SK-N-SH treated with all-trans-retinoic acid at 6 μM for 48 hours (cell line): ENCODE measurements around the gene CYSRT1.

Experiments used
- ATAC-seq: fragments of 200-7000 bp; cut with Tn5 transposase; 3 replicates; pipeline ENCODE4 v1.9.1; 2020; ENCODE audit warnings: mild to moderate bottlenecking, moderate library complexity
- BACH2 ChIP-seq: fragments of 250-450 bp; sonication (Bioruptor Pico); IDR thresholded peaks from 2 replicates; pipeline ENCODE4 v1.9.0; 2021; ENCODE audit warnings: mild to moderate bottlenecking, borderline replicate concordance
- CREB5 ChIP-seq: fragments of 250-450 bp; sonication (Bioruptor Pico); IDR thresholded peaks from 2 replicates; pipeline ENCODE4 v1.5.1; 2020; ENCODE audit warnings: low read depth, mild to moderate bottlenecking, moderate library complexity
- CSDC2 ChIP-seq: fragments of 250-450 bp; sonication (Bioruptor Pico); IDR thresholded peaks from 2 replicates; pipeline ENCODE4 v1.5.0; 2020; ENCODE audit warnings: mild to moderate bottlenecking, moderate library complexity
- CSRNP3 ChIP-seq: fragments of 250-450 bp; sonication (Bioruptor Pico); IDR thresholded peaks from 2 replicates; pipeline ENCODE4 v1.5.1; 2021; ENCODE audit warnings: mild to moderate bottlenecking, moderate library complexity
- ESRRG ChIP-seq: fragments of 250-450 bp; sonication (Bioruptor Pico); IDR thresholded peaks from 2 replicates; pipeline ENCODE4 v1.6.1; 2021; ENCODE audit warnings: mild to moderate bottlenecking
- GLIS3 ChIP-seq: fragments of 250-450 bp; sonication (Bioruptor Pico); IDR thresholded peaks from 2 replicates; pipeline ENCODE4 v1.5.0; 2020; ENCODE audit warnings: mild to moderate bottlenecking, moderate library complexity
- ISL1 ChIP-seq: fragments of 250-450 bp; sonication (Bioruptor Pico); IDR thresholded peaks from 2 replicates; pipeline ENCODE4 v2.1.2; 2022; ENCODE audit warnings: mild to moderate bottlenecking, moderate library complexity
- PATZ1 ChIP-seq: fragments of 250-450 bp; sonication (Bioruptor Pico); IDR thresholded peaks from 2 replicates; pipeline ENCODE4 v1.8.0; 2020; ENCODE audit warnings: mild to moderate bottlenecking, moderate library complexity, borderline replicate concordance
- POU6F1 ChIP-seq: fragments of 250-450 bp; sonication (Bioruptor Pico); IDR thresholded peaks from 2 replicates; pipeline ENCODE4 v1.8.0; 2021; ENCODE audit warnings: low read depth, mild to moderate bottlenecking, moderate library complexity, borderline replicate concordance
- PPARA ChIP-seq: fragments of 250-450 bp; sonication (Bioruptor Pico); IDR thresholded peaks from 2 replicates; pipeline ENCODE4 v1.5.0; 2020; ENCODE audit warnings: mild to moderate bottlenecking, borderline replicate concordance
- TCF4 ChIP-seq: fragments of 250-450 bp; sonication (Bioruptor Pico); IDR thresholded peaks from 2 replicates; pipeline ENCODE4 v1.8.0; 2021; ENCODE audit warnings: mild to moderate bottlenecking, moderate library complexity, borderline replicate concordance
- TOX ChIP-seq: fragments of 250-450 bp; sonication (Bioruptor Pico); IDR thresholded peaks from 2 replicates; pipeline ENCODE4 v1.8.0; 2021; ENCODE audit warnings: mild to moderate bottlenecking, moderate library complexity, borderline replicate concordance
- TSHZ2 ChIP-seq: fragments of 250-450 bp; sonication (Bioruptor Pico); IDR thresholded peaks from 2 replicates; pipeline ENCODE4 v1.5.0; 2020; ENCODE audit warnings: mild to moderate bottlenecking, moderate library complexity
- ZC3H10 ChIP-seq: fragments of 250-450 bp; sonication (Bioruptor Pico); IDR thresholded peaks from 2 replicates; pipeline ENCODE4 v1.5.1; 2021; ENCODE audit warnings: mild to moderate bottlenecking, moderate library complexity
- ZFP30 ChIP-seq: fragments of 450-650 bp; formaldehyde crosslinking; IDR thresholded peaks from 2 replicates; pipeline ENCODE4 v1.5.0; 2022; ENCODE audit warnings: mild to moderate bottlenecking, moderate library complexity
- ZNF565 ChIP-seq: fragments of 450-650 bp; formaldehyde crosslinking; conservative IDR thresholded peaks from 2 replicates; pipeline ENCODE4 v1.5.0; 2020; ENCODE audit warnings: low read depth, mild to moderate bottlenecking, moderate library complexity
- ZNF70 ChIP-seq: fragments of 450-650 bp; formaldehyde crosslinking; IDR thresholded peaks from 2 replicates; pipeline ENCODE4 v1.5.0; 2020; ENCODE audit warnings: mild to moderate bottlenecking, moderate library complexity
- ZNF8 ChIP-seq: fragments of 450-650 bp; formaldehyde crosslinking; IDR thresholded peaks from 2 replicates; pipeline ENCODE4 v1.5.0; 2020; ENCODE audit warnings: mild to moderate bottlenecking, moderate library complexity

CYSRT1 gene

GRCh38 chr9:137222190-137223077 is 2.5 kb upstream of the CYSRT1 start, which contains the start of gene RNF208:
Gene RNF208, minus strand, starts transcription at chr9:137222240. Its CDS starts 1,028 bp downstream, at chr9:137221212.
- ATAC-seq: peak; percentile 7

More at GRCh38 chr9:137222190-137223077, 2.5 kb upstream of the CYSRT1 start, which contains the start of gene RNF208:
- no peak for TF ChIP-seq ESRRG (CRISPR knock-in tag)
- TF ChIP-seq ZNF565 (CRISPR knock-in tag): no peak
- TF ChIP-seq BACH2 (CRISPR knock-in tag): no peak
- TF ChIP-seq CSDC2 (CRISPR knock-in tag): no peak
- TF ChIP-seq ZC3H10 (CRISPR knock-in tag): no peak
- TF ChIP-seq ZNF8: no peak
- no peak for TF ChIP-seq TSHZ2 (CRISPR knock-in tag)
- no peak for TF ChIP-seq CSRNP3
- no peak for TF ChIP-seq PPARA
- no peak for TF ChIP-seq ZNF70 (CRISPR knock-in tag)
- no peak for TF ChIP-seq TCF4 (CRISPR knock-in tag)
- TF ChIP-seq GLIS3: no peak
- TF ChIP-seq ZFP30 (CRISPR knock-in tag): no peak
- no peak for TF ChIP-seq ISL1
- no peak for TF ChIP-seq PATZ1
- no peak for TF ChIP-seq POU6F1
- no peak for TF ChIP-seq TOX
- TF ChIP-seq CREB5 (CRISPR knock-in tag): no peak
